Activated effector memory CD4-positive, alpha-beta T cell treated with Interleukin-2 at 50 U/mL for 16 hours (primary cell): ENCODE measurements around the gene WWOX.

Experiments
- DNase-seq: peaks from one replicate; pipeline ENCODE4 v3.0.0-alpha.2; 2020

Gene WWOX

GRCh38 chr16:79066561-79066960 lies 967.1 kb downstream of the WWOX start:
- DNase-seq: no peak

- no peak for DNase-seq
Measured at GRCh38 chr16:79067600-79067999, 968.1 kb downstream of the WWOX start.

GRCh38 chr16:79069121-79069520 lies 969.7 kb downstream of the WWOX start:
- DNase-seq: no peak

- no peak for DNase-seq
Measured at GRCh38 chr16:79069633-79070032, 970.2 kb downstream of the WWOX start.

GRCh38 chr16:79071424-79071823 lies 972.0 kb downstream of the WWOX start:
- no peak for DNase-seq

GRCh38 chr16:79072517-79072916 lies 973.1 kb downstream of the WWOX start:
- DNase-seq: no peak

GRCh38 chr16:79073566-79073965 lies 974.1 kb downstream of the WWOX start:
- DNase-seq: no peak

GRCh38 chr16:79074541-79074940 lies 975.1 kb downstream of the WWOX start:
- no peak for DNase-seq

- DNase-seq: no peak
Measured at GRCh38 chr16:79074951-79075350, 975.5 kb downstream of the WWOX start.

- DNase-seq: no peak
Measured at GRCh38 chr16:79076047-79076767, 976.8 kb downstream of the WWOX start.

GRCh38 chr16:79077346-79077745 lies 977.9 kb downstream of the WWOX start:
- no peak for DNase-seq

GRCh38 chr16:79079656-79080420 lies 980.4 kb downstream of the WWOX start:
- DNase-seq: no peak

- DNase-seq: no peak
Measured at GRCh38 chr16:79081297-79082066, 982.0 kb downstream of the WWOX start.

- DNase-seq: no peak
Measured at GRCh38 chr16:79082970-79083369, 983.5 kb downstream of the WWOX start.

- DNase-seq: no peak
Measured at GRCh38 chr16:79083508-79084299, 984.2 kb downstream of the WWOX start.

- DNase-seq: no peak
Measured at GRCh38 chr16:79088971-79089370, 989.5 kb downstream of the WWOX start.

GRCh38 chr16:79089735-79090284 lies 990.4 kb downstream of the WWOX start:
- DNase-seq: peak; percentile 7

- DNase-seq: no peak
Measured at GRCh38 chr16:79090966-79091365, 991.5 kb downstream of the WWOX start.

- DNase-seq: no peak
Measured at GRCh38 chr16:79092846-79093245, 993.4 kb downstream of the WWOX start.

GRCh38 chr16:79093554-79093967 lies 994.1 kb downstream of the WWOX start:
- DNase-seq: peak; percentile 39

GRCh38 chr16:79096246-79096645 lies 996.8 kb downstream of the WWOX start:
- no peak for DNase-seq

GRCh38 chr16:79097166-79097565 lies 997.7 kb downstream of the WWOX start:
- no peak for DNase-seq
